HepG2 (cell line): ENCODE results near the gene ATP6V0A1. TPM values are rescaled to one million over a fixed set of nuclear protein-coding genes. Genes with fewer than 3 reads are reported as not detected.

Source experiments
- CENPT ChIP-seq: sonication (generic); formaldehyde crosslinking; IDR thresholded peaks from 2 replicates; pipeline ENCODE4 v1.8.0; 2022; ENCODE audit warnings: low read depth, mild to moderate bottlenecking, moderate library complexity, missing genetic modification reagents
- DR1 ChIP-seq: sonication (generic); formaldehyde crosslinking; IDR thresholded peaks from 2 replicates; pipeline ENCODE4 v1.8.0; 2021; ENCODE audit warnings: mild to moderate bottlenecking, missing genetic modification reagents, inconsistent platforms
- ETS1 ChIP-seq: sonication (generic); formaldehyde crosslinking; IDR thresholded peaks from 2 replicates; pipeline ENCODE4 v1.4.0; 2020; ENCODE audit warnings: missing genetic modification reagents
- FOXJ3 ChIP-seq: sonication (generic); formaldehyde crosslinking; IDR thresholded peaks from 2 replicates; pipeline ENCODE4 v1.4.0; 2020; ENCODE audit warnings: missing genetic modification reagents, mild to moderate bottlenecking, borderline replicate concordance
- GATAD1 ChIP-seq: IDR thresholded peaks from 2 replicates; pipeline ENCODE4 v1.6.1; 2016; ENCODE audit warnings: missing genetic modification reagents, missing compliant biosample characterization
- GLMP ChIP-seq: sonication (generic); formaldehyde crosslinking; IDR thresholded peaks from 2 replicates; pipeline ENCODE4 v1.9.0; 2021; ENCODE audit warnings: missing genetic modification reagents, mild to moderate bottlenecking, borderline replicate concordance
- LCORL ChIP-seq, 2 experiments: fragments of 450-650 bp in 1 of 2; sonication (generic) in 1 of 2; formaldehyde crosslinking in 1 of 2; IDR thresholded peaks; 2 replicates each; pipeline versions ENCODE4 v1.5.0 to v1.6.1; 2017 to 2020; ENCODE audit warnings: antibody characterized with exemption in 1 of 2, missing genetic modification reagents in 1 of 2
- LRRFIP1 ChIP-seq: sonication (generic); formaldehyde crosslinking; conservative IDR thresholded peaks from 2 replicates; pipeline ENCODE4 v1.4.0; 2020; ENCODE audit warnings: missing genetic modification reagents
- MLX ChIP-seq: IDR thresholded peaks from 2 replicates; pipeline ENCODE4 v1.6.1; 2016
- PBX2 ChIP-seq: IDR thresholded peaks from 2 replicates; pipeline ENCODE4 v1.6.1; 2016; ENCODE audit warnings: control low read depth
- SOX13 ChIP-seq, 3 experiments: fragments of 450-650 bp in 1 of 3; sonication (generic) in 1 of 3; formaldehyde crosslinking in 1 of 3; IDR thresholded peaks in 2 of 3; conservative IDR thresholded peaks in 1 of 3; 2 replicates each; pipeline versions ENCODE4 v1.5.0 to v1.6.1; 2016 to 2020; ENCODE audit warnings: antibody characterized with exemption in 1 of 3, mild to moderate bottlenecking in 1 of 3, missing compliant biosample characterization in 1 of 3, missing genetic modification reagents in 1 of 3, moderate library complexity in 1 of 3
- SUZ12 ChIP-seq: fragments of 150-350 bp; IDR thresholded peaks from 2 replicates; pipeline ENCODE4 v1.6.1; 2014; ENCODE audit warnings: low read depth, low read length
- ZBTB14 ChIP-seq: sonication (generic); formaldehyde crosslinking; IDR thresholded peaks from 2 replicates; pipeline ENCODE4 v1.4.0; 2020; ENCODE audit warnings: missing genetic modification reagents
- ZBTB26 ChIP-seq: IDR thresholded peaks from 2 replicates; pipeline ENCODE4 v1.6.1; 2016; ENCODE audit warnings: missing compliant biosample characterization, missing genetic modification reagents, borderline replicate concordance
- ZFAT ChIP-seq: sonication (generic); formaldehyde crosslinking; conservative IDR thresholded peaks from 2 replicates; pipeline ENCODE4 v1.8.1; 2023; ENCODE audit warnings: missing genetic modification reagents, inconsistent platforms
- ZFP41 ChIP-seq: sonication (generic); formaldehyde crosslinking; IDR thresholded peaks from 2 replicates; pipeline ENCODE4 v1.4.0; 2020; ENCODE audit warnings: mild to moderate bottlenecking, missing genetic modification reagents, borderline replicate concordance
- ZMAT3 ChIP-seq: sonication (generic); formaldehyde crosslinking; conservative IDR thresholded peaks from 2 replicates; pipeline ENCODE4 v1.7.0; 2021; ENCODE audit warnings: missing genetic modification reagents
- ZNF737 ChIP-seq: sonication (generic); formaldehyde crosslinking; IDR thresholded peaks from 2 replicates; pipeline ENCODE4 v1.5.0; 2020; ENCODE audit warnings: missing genetic modification reagents, mild to moderate bottlenecking, borderline replicate concordance
- polyA plus RNA-seq, 8 experiments: library from polyadenylated mRNA; depleted of rRNA in 3 of 8; stranded (reverse) in 7 of 8; unstranded in 1 of 8; fragments of >200 nt; fragmentation: Illumina TruSeq in 4 of 8; extraction: Trizol in 4 of 8; gene quantifications; 2 replicates each; pipeline versions ENCODE4 v1.2.1 to v1.2.3, GENCODE V29; 2011 to 2016; ENCODE audit warnings: low read depth in 4 of 8, missing spikeins in 1 of 8, mixed read lengths in 1 of 8; ENCODE audit not compliant: insufficient read depth in 1 of 8
- total RNA-seq, 5 experiments: library from RNA; depleted of rRNA; stranded (reverse); fragments of >200 nt; fragmentation: Illumina TruSeq; extraction: Trizol; gene quantifications; 2 replicates each; pipeline ENCODE4 v1.2.3, GENCODE V29; 2016; ENCODE audit warnings: low read depth in 1 of 5

ATP6V0A1 gene
- total and polyA plus RNA-seq, 2 of the 13 experiments (the other 11 are each of a cell fraction or from before 2014, with no cell fraction given), result 27.9 to 54.1 TPM

- TF ChIP-seq PBX2 (CRISPR knock-in tag) (peak; percentile 18; the same call in 1 of the 2 replicates), FOXJ3 (CRISPR knock-in tag) (peak; percentile 84; the same call in 1 of the 2 replicates), ZBTB26 (CRISPR knock-in tag) (peak; percentile 99), LCORL (IDR thresholded peaks at IDR 0.05) (no peak), LCORL (CRISPR knock-in tag; IDR thresholded peaks at IDR 0.05) (peak; percentile 86), MLX (no peak), ZFAT (CRISPR knock-in tag) (no peak), CENPT (CRISPR knock-in tag) (no peak), ZBTB14 (CRISPR knock-in tag) (peak; percentile 61; the same call in 1 of the 2 replicates), SOX13 (IDR thresholded peaks at IDR 0.05) (no peak), SOX13 (CRISPR knock-in tag; conservative IDR thresholded peaks at IDR 0.05 in 1 of 2, IDR thresholded peaks at IDR 0.05 in 1 of 2) (peak in 1 of 2 experiments; percentile 69; a peak in 2 of 4 replicates), LRRFIP1 (CRISPR knock-in tag) (no peak), ETS1 (CRISPR knock-in tag) (no peak), GATAD1 (CRISPR knock-in tag) (peak; percentile 65; the same call in 1 of the 2 replicates), ZNF737 (CRISPR knock-in tag) (no peak; the same call in 1 of the 2 replicates), ZMAT3 (CRISPR knock-in tag) (0 out of 2 replicates have a peak, but pooled peaks have one; percentile 15), DR1 (CRISPR knock-in tag) (no peak), ZFP41 (CRISPR knock-in tag) (peak; percentile 64; the same call in 1 of the 2 replicates), GLMP (CRISPR knock-in tag) (no peak), SUZ12 (no peak)
These were observed 106.3 kb downstream of the ATP6V0A1 start (continued) for GRCh38 chr17:42564815-42565522.
